Mucosa of descending colon (tissue), 3 donors: Measurements from ENCODE around the gene ALPP. TPM values are rescaled to one million over a fixed set of nuclear protein-coding genes. Genes with fewer than 3 reads are reported as not detected.
"Not testable (repeated sequence)": the region's sequence is repeated elsewhere in the genome, so short reads cannot be mapped to it uniquely, and the experiment has no call there.

Source experiments
- ATAC-seq: fragments of 200-7000 bp; cut with Tn5 transposase; one replicate; pipeline ENCODE4 v1.9.1; 2020; ENCODE audit warnings: mild to moderate bottlenecking, moderate library complexity
- DNase-seq, 3 donors: peaks; one replicate each; pipeline ENCODE4 v3.0.0-alpha.2; 2020
- H3K36me3 ChIP-seq: fragments of 200-600 bp; one replicate; pipeline ENCODE4 v1.8.0; 2021; ENCODE audit warnings: low read depth, mild to moderate bottlenecking
- H3K4me1 ChIP-seq: fragments of 200-600 bp; one replicate; pipeline ENCODE4 v1.8.0; 2021; ENCODE audit warnings: low read depth, mild to moderate bottlenecking
- H3K4me3 ChIP-seq: fragments of 200-600 bp; one replicate; pipeline ENCODE4 v1.8.0; 2021; ENCODE audit warnings: mild to moderate bottlenecking
- H3K9me3 ChIP-seq: fragments of 200-600 bp; one replicate; pipeline ENCODE4 v1.8.0; 2021; ENCODE audit warnings: mild to moderate bottlenecking
- CTCF ChIP-seq: fragments of 200-600 bp; IDR thresholded peaks from one replicate; pipeline ENCODE4 v1.8.0; 2022; ENCODE audit warnings: antibody characterized with exemption, mild to moderate bottlenecking
- intact Hi-C, 2 donors: fragments of 100-400 bp; cut with DNase I in 1 of 2; cut with micrococcal nuclease in 1 of 2; formaldehyde crosslinking; loops; one replicate each; pipeline versions ENCODE4 v1.11.0 to v1.11.1; 2022; cut with DNase I, micrococcal nuclease
- total RNA-seq, 3 donors: library from RNA; stranded (reverse); fragmentation: NEBNext Ultra II Directional in 2 of 3; extraction: Animal tissue kit (Norgen Biotek cat#: 25700) in 2 of 3; gene quantifications; one replicate each; pipeline versions ENCODE4 v1.2.1 to v1.2.4, GENCODE V29; 2021 to 2023
- donor health status: DM: no; HTN: no; CAD: no; lungs with moderate emphysema.
- donor health status: DM: no; HTN: no; CAD: no.
- donor health status: DM: no; HTN: yes; CAD: no.

ALPP gene
- total RNA-seq, 3 donors from 2014 or later, result 1.2 TPM; not detected in 2

GRCh38 chr2:232377319-232377718 is 1.2 kb upstream of the ALPP start:
- DNase-seq, result no peak
- TF ChIP-seq CTCF, result no peak
- H3K9me3 ChIP-seq, result no peaks in the 10 kb centered on the region

GRCh38 chr2:232377841-232378734 is 463 bp upstream of the ALPP start:
- Histone ChIP-seq H3K36me3 (no peaks in the 10 kb centered on the region), H3K4me1 (no peaks in the 10 kb centered on the region), H3K9me3 (no peaks in the 10 kb centered on the region), H3K4me3 (no peak overlapping the region)
- TF ChIP-seq CTCF, result no peak
- DNase-seq (no peak), ATAC-seq (no peak)
- intact Hi-C loops, result no loop called here

More at GRCh38 chr2:232377319-232377718, 1.2 kb upstream of the ALPP start:
- no peak for ATAC-seq
- Histone ChIP-seq H3K4me3 (no peak overlapping the region), H3K4me1 (no peaks in the 10 kb centered on the region), H3K36me3 (no peaks in the 10 kb centered on the region)
- intact Hi-C loops, result no loop called here

GRCh38 chr2:232379610-232380590 is 1.3 kb downstream of the ALPP start:
- intact Hi-C loops, result not testable (repeated sequence)

GRCh38 chr2:232381204-232382031 is 2.9 kb downstream of the ALPP start:
- intact Hi-C loops, H3K9me3 ChIP-seq, H3K4me1 ChIP-seq, H3K4me3 ChIP-seq, DNase-seq, H3K36me3 ChIP-seq: not testable (repeated sequence)
- peak; percentile 16 for ATAC-seq

More at GRCh38 chr2:232379610-232380590, 1.3 kb downstream of the ALPP start:
- not testable (repeated sequence) for ATAC-seq, H3K36me3 ChIP-seq, H3K4me1 ChIP-seq, H3K4me3 ChIP-seq, H3K9me3 ChIP-seq, DNase-seq

GRCh38 chr2:232382331-232383225 is 4.0 kb downstream of the ALPP start:
- no peak for TF ChIP-seq CTCF
- Histone ChIP-seq H3K4me3 (no peak overlapping the region), H3K4me1 (no peaks in the 10 kb centered on the region), H3K36me3 (no peaks in the 10 kb centered on the region), H3K9me3 (no peaks in the 10 kb centered on the region)
- ATAC-seq (no peak), DNase-seq (no peak)
- intact Hi-C loops, result no loop called here
